ENCODE measurements around the gene HK1. TPM values are rescaled to one million over a fixed set of nuclear protein-coding genes. Genes with fewer than 3 reads are reported as not detected.

Gene HK1
- total and polyA plus RNA-seq, 2 donors (not counting 1 experiment from before 2014, with no cell fraction given), result 24.7 to 40.8 TPM

- Mint-ChIP-seq H3K4me1 (peaks cover 25% of the 10 kb centered on the region), H3K27ac (no peak overlapping the region), H3K4me3 (no peak overlapping the region), H3K27me3 (no peaks in the 10 kb centered on the region), H3K9me3 (ENCODE audit: insufficient read depth) (no peaks in the 10 kb centered on the region)
- no peak for DNase-seq
- H3K9ac ChIP-seq (ENCODE audit: low read length), result no peak overlapping the region
- no peak overlapping the region for H3K4me2 ChIP-seq (replicated peaks; ENCODE audit: low read depth, low read length, poor library complexity, severe bottlenecking)
- no peaks in the 10 kb centered on the region for H3K79me2 ChIP-seq (ENCODE audit: control insufficient read depth, insufficient read depth, low read length)
- ChIA-PET CTCF (interaction anchor here (0.9 to 1.8 kb wide), 3 partner anchors 8 to 101 kb away, joined by 3 to 9 read pairs (median 5); no protein-coding TSS in a partner anchor), POLR2A (no interaction called here)
- H3K4me1 ChIP-seq (ENCODE audit: control insufficient read depth in 2 of 2, insufficient read depth in 2 of 2, low read length in 2 of 2), result peaks cover 21 to 33% of the 10 kb centered on the region in 2 donors
- H3K4me3 ChIP-seq (ENCODE audit: control extremely low read depth in 1 of 5, extremely low read depth in 1 of 5, insufficient read depth in 1 of 5, low read depth in 2 of 5, low read length in 4 of 5), result no peak overlapping the region
- H2AFZ ChIP-seq (ENCODE audit: insufficient read depth, low read depth, low read length, poor library complexity, severe bottlenecking), result no peak overlapping the region
- H3K36me3 ChIP-seq (replicated peaks in 1 of 2; ENCODE audit: control extremely low read depth in 1 of 2, control insufficient read depth in 1 of 2, extremely low read depth in 1 of 2, insufficient read depth in 2 of 2, low read length in 1 of 2), result peaks cover 0 to 6% of the 10 kb centered on the region in 2 experiments
- ATAC-seq (ENCODE audit: low read depth), result no peak
- H3K27me3 ChIP-seq (replicated peaks in 1 of 4; ENCODE audit: control extremely low read depth in 1 of 4, control insufficient read depth in 3 of 4, insufficient read depth in 4 of 4, low read length in 3 of 4), result no peaks in the 10 kb centered on the region
- 73% methylated on average over 5 of the region's 5 CpGs for WGBS (ENCODE audit: insufficient coverage)
- no peak for TF ChIP-seq EZH2 (IDR thresholded peaks at IDR 0.05; ENCODE audit: borderline replicate concordance, insufficient read depth, low read depth, low read length, poor library complexity, severe bottlenecking)
- TF ChIP-seq, protein P1, sequence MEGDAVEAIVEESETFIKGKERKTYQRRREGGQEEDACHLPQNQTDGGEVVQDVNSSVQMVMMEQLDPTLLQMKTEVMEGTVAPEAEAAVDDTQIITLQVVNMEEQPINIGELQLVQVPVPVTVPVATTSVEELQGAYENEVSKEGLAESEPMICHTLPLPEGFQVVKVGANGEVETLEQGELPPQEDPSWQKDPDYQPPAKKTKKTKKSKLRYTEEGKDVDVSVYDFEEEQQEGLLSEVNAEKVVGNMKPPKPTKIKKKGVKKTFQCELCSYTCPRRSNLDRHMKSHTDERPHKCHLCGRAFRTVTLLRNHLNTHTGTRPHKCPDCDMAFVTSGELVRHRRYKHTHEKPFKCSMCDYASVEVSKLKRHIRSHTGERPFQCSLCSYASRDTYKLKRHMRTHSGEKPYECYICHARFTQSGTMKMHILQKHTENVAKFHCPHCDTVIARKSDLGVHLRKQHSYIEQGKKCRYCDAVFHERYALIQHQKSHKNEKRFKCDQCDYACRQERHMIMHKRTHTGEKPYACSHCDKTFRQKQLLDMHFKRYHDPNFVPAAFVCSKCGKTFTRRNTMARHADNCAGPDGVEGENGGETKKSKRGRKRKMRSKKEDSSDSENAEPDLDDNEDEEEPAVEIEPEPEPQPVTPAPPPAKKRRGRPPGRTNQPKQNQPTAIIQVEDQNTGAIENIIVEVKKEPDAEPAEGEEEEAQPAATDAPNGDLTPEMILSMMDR (IDR thresholded peaks at IDR 0.05), result no peak
- peaks cover 0 to 9% (median 0%) of the 10 kb centered on the region in 3 donors for H3K9me3 ChIP-seq (ENCODE audit: control extremely low read depth in 1 of 3, control insufficient read depth in 2 of 3, insufficient read depth in 1 of 3, low read length in 2 of 3)
- H4K20me1 ChIP-seq (ENCODE audit: control insufficient read depth, insufficient read depth, low read length, poor library complexity, severe bottlenecking), result no peaks in the 10 kb centered on the region
- intact Hi-C loops (cut with micrococcal nuclease), result loop anchor here (5.0 kb wide), 2 partner anchors 419 to 741 kb away; partner anchors contain the start of genes KIFBP and TYSND1
- no peak overlapping the region for H3K27ac ChIP-seq (ENCODE audit: low read length in 2 of 2)
These were observed 128.1 kb downstream of the HK1 start for GRCh38 chr10:69406302-69406811.
